Measurements from ENCODE around the gene DENND5A. TPM values are rescaled to one million over a fixed set of nuclear protein-coding genes. Genes with fewer than 3 reads are reported as not detected.

The DENND5A gene
- total and polyA plus RNA-seq, 9 of the 15 experiments (the other 6 are each of a cell fraction or from before 2014, with no cell fraction given) = 11.7 to 130 (median 46.3) TPM

- TF ChIP-seq, protein P1, sequence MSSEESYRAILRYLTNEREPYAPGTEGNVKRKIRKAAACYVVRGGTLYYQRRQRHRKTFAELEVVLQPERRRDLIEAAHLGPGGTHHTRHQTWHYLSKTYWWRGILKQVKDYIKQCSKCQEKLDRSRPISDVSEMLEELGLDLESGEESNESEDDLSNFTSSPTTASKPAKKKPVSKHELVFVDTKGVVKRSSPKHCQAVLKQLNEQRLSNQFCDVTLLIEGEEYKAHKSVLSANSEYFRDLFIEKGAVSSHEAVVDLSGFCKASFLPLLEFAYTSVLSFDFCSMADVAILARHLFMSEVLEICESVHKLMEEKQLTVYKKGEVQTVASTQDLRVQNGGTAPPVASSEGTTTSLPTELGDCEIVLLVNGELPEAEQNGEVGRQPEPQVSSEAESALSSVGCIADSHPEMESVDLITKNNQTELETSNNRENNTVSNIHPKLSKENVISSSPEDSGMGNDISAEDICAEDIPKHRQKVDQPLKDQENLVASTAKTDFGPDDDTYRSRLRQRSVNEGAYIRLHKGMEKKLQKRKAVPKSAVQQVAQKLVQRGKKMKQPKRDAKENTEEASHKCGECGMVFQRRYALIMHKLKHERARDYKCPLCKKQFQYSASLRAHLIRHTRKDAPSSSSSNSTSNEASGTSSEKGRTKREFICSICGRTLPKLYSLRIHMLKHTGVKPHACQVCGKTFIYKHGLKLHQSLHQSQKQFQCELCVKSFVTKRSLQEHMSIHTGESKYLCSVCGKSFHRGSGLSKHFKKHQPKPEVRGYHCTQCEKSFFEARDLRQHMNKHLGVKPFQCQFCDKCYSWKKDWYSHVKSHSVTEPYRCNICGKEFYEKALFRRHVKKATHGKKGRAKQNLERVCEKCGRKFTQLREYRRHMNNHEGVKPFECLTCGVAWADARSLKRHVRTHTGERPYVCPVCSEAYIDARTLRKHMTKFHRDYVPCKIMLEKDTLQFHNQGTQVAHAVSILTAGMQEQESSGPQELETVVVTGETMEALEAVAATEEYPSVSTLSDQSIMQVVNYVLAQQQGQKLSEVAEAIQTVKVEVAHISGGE (CRISPR knock-in tag; IDR thresholded peaks at IDR 0.05) = no peak
- no peak for TF ChIP-seq SAFB (IDR thresholded peaks at IDR 0.05; ENCODE audit: borderline replicate concordance, low read depth, low read length)
- TF ChIP-seq RBM17 (IDR thresholded peaks at IDR 0.05; ENCODE audit: borderline replicate concordance, low read depth, low read length) = no peak
- TF ChIP-seq DPF2 (IDR thresholded peaks at IDR 0.05) = no peak
- no peak for TF ChIP-seq RBM14 (IDR thresholded peaks at IDR 0.05; ENCODE audit: borderline replicate concordance, insufficient read depth, low read depth, low read length)
- TF ChIP-seq HNRNPK (IDR thresholded peaks at IDR 0.05; ENCODE audit: low read depth, low read length, poor library complexity, severe bottlenecking) = no peak
- TF ChIP-seq, protein P2, sequence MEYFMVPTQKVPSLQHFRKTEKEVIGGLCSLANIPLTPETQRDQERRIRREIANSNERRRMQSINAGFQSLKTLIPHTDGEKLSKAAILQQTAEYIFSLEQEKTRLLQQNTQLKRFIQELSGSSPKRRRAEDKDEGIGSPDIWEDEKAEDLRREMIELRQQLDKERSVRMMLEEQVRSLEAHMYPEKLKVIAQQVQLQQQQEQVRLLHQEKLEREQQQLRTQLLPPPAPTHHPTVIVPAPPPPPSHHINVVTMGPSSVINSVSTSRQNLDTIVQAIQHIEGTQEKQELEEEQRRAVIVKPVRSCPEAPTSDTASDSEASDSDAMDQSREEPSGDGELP (CRISPR knock-in tag; IDR thresholded peaks at IDR 0.05; ENCODE audit: borderline replicate concordance) = no peak
- TF ChIP-seq TBP (optimal IDR thresholded peaks at IDR 0.05; ENCODE audit: low read depth, low read length) = no peak
- TF ChIP-seq ZNF347 (CRISPR knock-in tag; IDR thresholded peaks at IDR 0.05; ENCODE audit: low read depth) = no peak
- TF ChIP-seq, protein P3, sequence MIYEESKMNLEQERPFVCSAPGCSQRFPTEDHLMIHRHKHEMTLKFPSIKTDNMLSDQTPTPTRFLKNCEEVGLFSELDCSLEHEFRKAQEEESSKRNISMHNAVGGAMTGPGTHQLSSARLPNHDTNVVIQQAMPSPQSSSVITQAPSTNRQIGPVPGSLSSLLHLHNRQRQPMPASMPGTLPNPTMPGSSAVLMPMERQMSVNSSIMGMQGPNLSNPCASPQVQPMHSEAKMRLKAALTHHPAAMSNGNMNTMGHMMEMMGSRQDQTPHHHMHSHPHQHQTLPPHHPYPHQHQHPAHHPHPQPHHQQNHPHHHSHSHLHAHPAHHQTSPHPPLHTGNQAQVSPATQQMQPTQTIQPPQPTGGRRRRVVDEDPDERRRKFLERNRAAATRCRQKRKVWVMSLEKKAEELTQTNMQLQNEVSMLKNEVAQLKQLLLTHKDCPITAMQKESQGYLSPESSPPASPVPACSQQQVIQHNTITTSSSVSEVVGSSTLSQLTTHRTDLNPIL (CRISPR knock-in tag; IDR thresholded peaks at IDR 0.05) = no peak
- no peak for TF ChIP-seq TRIM24 (IDR thresholded peaks at IDR 0.05)
- no peak for TF ChIP-seq KAT8 (IDR thresholded peaks at IDR 0.05; ENCODE audit: low read depth)
- TF ChIP-seq ZNF175 (CRISPR knock-in tag; IDR thresholded peaks at IDR 0.05; ENCODE audit: low read depth) = no peak
- TF ChIP-seq HDAC6 (IDR thresholded peaks at IDR 0.05; ENCODE audit: low read depth, low read length) = no peak
- TF ChIP-seq MLLT1 (IDR thresholded peaks at IDR 0.05) = peak in 1 of 2 experiments; percentile 87; a peak in 2 of 4 replicates
- no peak for TF ChIP-seq HLTF (IDR thresholded peaks at IDR 0.05)
- no peak for TF ChIP-seq MAFK (IDR thresholded peaks at IDR 0.05; ENCODE audit: low read length)
- no peak for TF ChIP-seq MTF1 (CRISPR knock-in tag; IDR thresholded peaks at IDR 0.05; ENCODE audit: borderline replicate concordance)
- no peak for TF ChIP-seq HSF4 (CRISPR knock-in tag; IDR thresholded peaks at IDR 0.05; ENCODE audit: borderline replicate concordance)
- no peak for TF ChIP-seq IRF2 (CRISPR knock-in tag; IDR thresholded peaks at IDR 0.05)
- TF ChIP-seq RBFOX2 (IDR thresholded peaks at IDR 0.05; ENCODE audit: low read depth, low read length) = no peak
These were observed 15.6 kb upstream of the DENND5A start (continued) for GRCh38 chr11:9280655-9281301.
